Neural cell (in vitro differentiated cells): ENCODE data around the gene RALA. TPM values are rescaled to one million over a fixed set of nuclear protein-coding genes. Genes with fewer than 3 reads are reported as not detected.

ENCODE experiments used
- H2AFZ ChIP-seq: fragments of 200-600, 300-800 bp; sonication (generic), shearing (Covaris generic); 2 replicates; pipeline ENCODE4 v1.6.0; 2014; ENCODE audit warnings: low read depth, mild to moderate bottlenecking, antibody characterized with exemption, low read length, moderate library complexity
- H3F3A ChIP-seq: fragments of 200-600 bp; shearing (Covaris generic); 2 replicates; pipeline ENCODE4 v1.6.1; 2016; ENCODE audit warnings: mild to moderate bottlenecking, moderate library complexity, mixed read lengths, antibody characterized with exemption, low read length; ENCODE audit not compliant: insufficient read depth, poor library complexity, severe bottlenecking
- H3K27ac ChIP-seq: fragments of 200-600, 300-800 bp; sonication (generic), shearing (Covaris generic); 2 replicates; pipeline ENCODE4 v1.5.1; 2014; ENCODE audit warnings: mild to moderate bottlenecking, low read length, moderate library complexity
- H3K27me3 ChIP-seq: fragments of 300-800, 200-600 bp; sonication (generic), shearing (Covaris generic); 2 replicates; pipeline ENCODE4 v1.6.0; 2014; ENCODE audit warnings: mild to moderate bottlenecking, low read depth, low read length, moderate library complexity; ENCODE audit not compliant: insufficient read depth
- H3K36me3 ChIP-seq: fragments of 300-800, 200-600 bp; sonication (generic), shearing (Covaris generic); 2 replicates; pipeline ENCODE4 v1.5.1; 2014; ENCODE audit warnings: mild to moderate bottlenecking, antibody characterized with exemption, low read length, moderate library complexity; ENCODE audit not compliant: insufficient read depth
- H3K4me2 ChIP-seq: fragments of 300-800, 200-600 bp; sonication (generic), shearing (Covaris generic); 2 replicates; pipeline ENCODE4 v1.6.0; 2014; ENCODE audit warnings: mild to moderate bottlenecking, low read length
- H3K4me3 ChIP-seq: fragments of 300-800, 200-600 bp; sonication (generic), shearing (Covaris generic); 2 replicates; pipeline ENCODE4 v1.5.1; 2014; ENCODE audit warnings: mild to moderate bottlenecking, low read length, moderate library complexity
- H3K79me2 ChIP-seq: fragments of 200-600 bp; shearing (Covaris generic); replicated peaks from 2 replicates; pipeline ENCODE4 v1.6.0; 2014; ENCODE audit warnings: mild to moderate bottlenecking, low read length, moderate library complexity; ENCODE audit not compliant: insufficient read depth
- H3K9ac ChIP-seq: fragments of 300-800, 200-600 bp; sonication (generic), shearing (Covaris generic); 2 replicates; pipeline ENCODE4 v1.6.1; 2016; ENCODE audit warnings: mild to moderate bottlenecking, low read length, mixed read lengths
- H3K9me2 ChIP-seq: fragments of 200-600 bp; shearing (Covaris generic); 2 replicates; pipeline ENCODE4 v1.6.1; 2016; ENCODE audit warnings: mild to moderate bottlenecking, low read length, mixed read lengths; ENCODE audit not compliant: insufficient read depth
- H3K9me3 ChIP-seq: fragments of 200-600, 300-800 bp; sonication (generic), shearing (Covaris generic); 2 replicates; pipeline ENCODE4 v1.6.1; 2016; ENCODE audit warnings: mild to moderate bottlenecking, mixed run types, low read length, moderate library complexity, mixed read lengths
- H4K20me1 ChIP-seq: fragments of 200-600 bp; shearing (Covaris generic); 2 replicates; pipeline ENCODE4 v1.6.1; 2016; ENCODE audit warnings: mild to moderate bottlenecking, mixed run types; ENCODE audit not compliant: insufficient read depth
- EP300 ChIP-seq: fragments of 450-650 bp; conservative IDR thresholded peaks from 2 replicates; pipeline ENCODE4 v1.6.1; 2014; ENCODE audit warnings: antibody characterized with exemption, mild to moderate bottlenecking, moderate library complexity; ENCODE audit not compliant: poor library complexity, severe bottlenecking
- EZH2 ChIP-seq: fragments of 200-600, 300-800 bp; shearing (Covaris generic), sonication (generic); IDR thresholded peaks from 2 replicates; pipeline ENCODE4 v1.6.1; 2014; ENCODE audit warnings: antibody characterized with exemption, low read length, borderline replicate concordance, mild to moderate bottlenecking; ENCODE audit not compliant: insufficient read depth, poor library complexity, severe bottlenecking
- MXI1 ChIP-seq: fragments of 450-650 bp; conservative IDR thresholded peaks from 2 replicates; pipeline ENCODE4 v1.6.1; 2014; ENCODE audit warnings: antibody characterized with exemption, mild to moderate bottlenecking; ENCODE audit not compliant: poor library complexity, severe bottlenecking
- POLR2AphosphoS5 ChIP-seq: IDR thresholded peaks from 2 replicates; pipeline ENCODE4 v1.6.1; 2012
- RAD21 ChIP-seq: fragments of 450-650 bp; conservative IDR thresholded peaks from 2 replicates; pipeline ENCODE4 v1.6.1; 2014; ENCODE audit warnings: antibody characterized with exemption, mild to moderate bottlenecking, moderate library complexity
- SMC3 ChIP-seq: fragments of 450-650 bp; conservative IDR thresholded peaks from 2 replicates; pipeline ENCODE4 v1.6.1; 2014; ENCODE audit warnings: antibody characterized with exemption, mild to moderate bottlenecking, moderate library complexity; ENCODE audit not compliant: poor library complexity
- TAF1 ChIP-seq: IDR thresholded peaks from 2 replicates; pipeline ENCODE4 v1.6.1; 2012; ENCODE audit warnings: low read depth
- polyA plus RNA-seq: library from polyadenylated mRNA; depleted of rRNA; stranded (reverse); fragments of >200 nt; gene quantifications from 2 replicates; pipeline ENCODE4 v1.2.3, GENCODE V29; 2014
- TF ChIP-seq, protein P1 (sequence below): fragments of 450-650 bp; IDR thresholded peaks from 2 replicates; pipeline ENCODE4 v1.5.1; 2014; ENCODE audit warnings: antibody characterized with exemption, mild to moderate bottlenecking, moderate library complexity; ENCODE audit not compliant: poor library complexity, severe bottlenecking
- TF ChIP-seq, protein P2 (sequence below): IDR thresholded peaks from 2 replicates; pipeline ENCODE4 v1.6.1; 2012; ENCODE audit warnings: borderline replicate concordance

The RALA gene
- polyA plus RNA-seq, 1 donor from 2014 or later, result 36.2 TPM

GRCh38 chr7:39709029-39709428 lies 85.7 kb downstream of the RALA start:
- Histone ChIP-seq H3K9me2 (no peaks in the 10 kb centered on the region), H3K4me3 (no peak overlapping the region), H3F3A (no peaks in the 10 kb centered on the region), H3K9ac (no peak overlapping the region), H3K4me2 (no peak overlapping the region), H2AFZ (no peak overlapping the region), H4K20me1 (no peaks in the 10 kb centered on the region), H3K27me3 (no peaks in the 10 kb centered on the region), H3K79me2 (no peaks in the 10 kb centered on the region), H3K36me3 (peaks cover 5% of the 10 kb centered on the region), H3K9me3 (no peaks in the 10 kb centered on the region), H3K27ac (no peak overlapping the region)
- TF ChIP-seq RAD21, result no peak
- TF ChIP-seq SMC3, result no peak
- TF ChIP-seq, protein P1, sequence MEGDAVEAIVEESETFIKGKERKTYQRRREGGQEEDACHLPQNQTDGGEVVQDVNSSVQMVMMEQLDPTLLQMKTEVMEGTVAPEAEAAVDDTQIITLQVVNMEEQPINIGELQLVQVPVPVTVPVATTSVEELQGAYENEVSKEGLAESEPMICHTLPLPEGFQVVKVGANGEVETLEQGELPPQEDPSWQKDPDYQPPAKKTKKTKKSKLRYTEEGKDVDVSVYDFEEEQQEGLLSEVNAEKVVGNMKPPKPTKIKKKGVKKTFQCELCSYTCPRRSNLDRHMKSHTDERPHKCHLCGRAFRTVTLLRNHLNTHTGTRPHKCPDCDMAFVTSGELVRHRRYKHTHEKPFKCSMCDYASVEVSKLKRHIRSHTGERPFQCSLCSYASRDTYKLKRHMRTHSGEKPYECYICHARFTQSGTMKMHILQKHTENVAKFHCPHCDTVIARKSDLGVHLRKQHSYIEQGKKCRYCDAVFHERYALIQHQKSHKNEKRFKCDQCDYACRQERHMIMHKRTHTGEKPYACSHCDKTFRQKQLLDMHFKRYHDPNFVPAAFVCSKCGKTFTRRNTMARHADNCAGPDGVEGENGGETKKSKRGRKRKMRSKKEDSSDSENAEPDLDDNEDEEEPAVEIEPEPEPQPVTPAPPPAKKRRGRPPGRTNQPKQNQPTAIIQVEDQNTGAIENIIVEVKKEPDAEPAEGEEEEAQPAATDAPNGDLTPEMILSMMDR, result no peak

DNA sequence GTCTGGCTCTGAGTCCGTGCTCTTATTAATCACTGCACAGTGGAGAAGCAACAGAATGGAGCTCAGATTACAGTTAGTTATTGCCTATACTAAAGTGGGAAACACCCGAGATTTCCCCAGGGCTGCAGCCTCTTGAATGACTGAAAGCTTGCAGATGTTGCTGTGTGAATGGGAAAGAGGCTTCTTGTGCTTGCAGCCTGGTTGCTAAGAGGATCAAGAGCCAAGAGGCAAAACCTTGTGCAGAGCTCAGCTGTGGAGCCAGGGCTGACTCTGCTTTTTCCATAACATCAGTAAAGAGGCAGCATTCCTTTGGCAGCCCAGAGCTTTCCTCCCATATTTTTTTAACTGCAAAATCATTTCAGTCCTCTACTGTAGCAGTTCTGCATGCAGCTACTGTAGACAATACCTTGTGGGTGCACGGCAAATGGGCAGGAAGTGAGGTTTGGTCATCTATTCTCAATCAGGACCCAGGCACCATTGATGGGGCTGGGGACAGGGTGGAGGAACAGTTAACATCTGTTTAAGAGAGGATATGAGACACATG lies 86.5 kb downstream of the RALA start:
- Histone ChIP-seq H3K27ac (no peak overlapping the region), H3K9me2 (no peaks in the 10 kb centered on the region)

More for the DNA sequence above, 86.5 kb downstream of the RALA start:
- Histone ChIP-seq H2AFZ (no peak overlapping the region), H3K4me3 (no peak overlapping the region), H3F3A (no peaks in the 10 kb centered on the region), H3K79me2 (no peaks in the 10 kb centered on the region), H3K27me3 (no peaks in the 10 kb centered on the region), H3K9me3 (peaks cover 4% of the 10 kb centered on the region), H3K9ac (no peak overlapping the region), H3K4me2 (no peak overlapping the region), H4K20me1 (no peaks in the 10 kb centered on the region), H3K36me3 (peaks cover 5% of the 10 kb centered on the region)
- TF ChIP-seq TAF1, result no peak
- no peak for TF ChIP-seq POLR2AphosphoS5
- TF ChIP-seq, protein P1, result no peak
- no peak for TF ChIP-seq SMC3
- TF ChIP-seq RAD21, result no peak
- no peak for TF ChIP-seq MXI1
- TF ChIP-seq EZH2, result no peak
- TF ChIP-seq EP300, result no peak
- TF ChIP-seq, protein P2, sequence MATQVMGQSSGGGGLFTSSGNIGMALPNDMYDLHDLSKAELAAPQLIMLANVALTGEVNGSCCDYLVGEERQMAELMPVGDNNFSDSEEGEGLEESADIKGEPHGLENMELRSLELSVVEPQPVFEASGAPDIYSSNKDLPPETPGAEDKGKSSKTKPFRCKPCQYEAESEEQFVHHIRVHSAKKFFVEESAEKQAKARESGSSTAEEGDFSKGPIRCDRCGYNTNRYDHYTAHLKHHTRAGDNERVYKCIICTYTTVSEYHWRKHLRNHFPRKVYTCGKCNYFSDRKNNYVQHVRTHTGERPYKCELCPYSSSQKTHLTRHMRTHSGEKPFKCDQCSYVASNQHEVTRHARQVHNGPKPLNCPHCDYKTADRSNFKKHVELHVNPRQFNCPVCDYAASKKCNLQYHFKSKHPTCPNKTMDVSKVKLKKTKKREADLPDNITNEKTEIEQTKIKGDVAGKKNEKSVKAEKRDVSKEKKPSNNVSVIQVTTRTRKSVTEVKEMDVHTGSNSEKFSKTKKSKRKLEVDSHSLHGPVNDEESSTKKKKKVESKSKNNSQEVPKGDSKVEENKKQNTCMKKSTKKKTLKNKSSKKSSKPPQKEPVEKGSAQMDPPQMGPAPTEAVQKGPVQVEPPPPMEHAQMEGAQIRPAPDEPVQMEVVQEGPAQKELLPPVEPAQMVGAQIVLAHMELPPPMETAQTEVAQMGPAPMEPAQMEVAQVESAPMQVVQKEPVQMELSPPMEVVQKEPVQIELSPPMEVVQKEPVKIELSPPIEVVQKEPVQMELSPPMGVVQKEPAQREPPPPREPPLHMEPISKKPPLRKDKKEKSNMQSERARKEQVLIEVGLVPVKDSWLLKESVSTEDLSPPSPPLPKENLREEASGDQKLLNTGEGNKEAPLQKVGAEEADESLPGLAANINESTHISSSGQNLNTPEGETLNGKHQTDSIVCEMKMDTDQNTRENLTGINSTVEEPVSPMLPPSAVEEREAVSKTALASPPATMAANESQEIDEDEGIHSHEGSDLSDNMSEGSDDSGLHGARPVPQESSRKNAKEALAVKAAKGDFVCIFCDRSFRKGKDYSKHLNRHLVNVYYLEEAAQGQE, result no peak
